H1 (cell line): ENCODE results near the gene SH3RF3. TPM values are rescaled to one million over a fixed set of nuclear protein-coding genes. Genes with fewer than 3 reads are reported as not detected.

Experiments
- BRCA1 ChIP-seq: IDR thresholded peaks from 2 replicates; pipeline ENCODE4 v1.6.1; 2012; ENCODE audit warnings: low read depth, low read length, improper control_type of control experiment
- CBX5 ChIP-seq: fragments of 300-800, 300-1000 bp; sonication (generic); IDR thresholded peaks from 2 replicates; pipeline ENCODE4 v1.7.1; 2016; ENCODE audit warnings: antibody characterized with exemption, low read length, low read depth
- CHD2 ChIP-seq: IDR thresholded peaks from 2 replicates; pipeline ENCODE4 v1.6.1; 2012; ENCODE audit warnings: low read length, improper control_type of control experiment
- GTF2F1 ChIP-seq: IDR thresholded peaks from 2 replicates; pipeline ENCODE4 v1.6.1; 2012; ENCODE audit warnings: low read depth, low read length, improper control_type of control experiment, borderline replicate concordance
- HDAC2 ChIP-seq, 2 experiments: fragments of 300-600 bp in 1 of 2; sonication (generic) in 1 of 2; IDR thresholded peaks; 2 replicates each; pipeline ENCODE4 v1.6.1; 2011 to 2012; ENCODE audit warnings: low read depth in 2 of 2, low read length in 2 of 2, mild to moderate bottlenecking in 2 of 2, moderate library complexity in 2 of 2, borderline replicate concordance in 1 of 2, inconsistent platforms in 1 of 2
- NANOG ChIP-seq: IDR thresholded peaks from 2 replicates; pipeline ENCODE4 v1.6.1; 2011; ENCODE audit warnings: low read length, low read depth, mild to moderate bottlenecking, inconsistent platforms; ENCODE audit not compliant: insufficient read depth, poor library complexity, severe bottlenecking
- NRF1 ChIP-seq: IDR thresholded peaks from 2 replicates; pipeline ENCODE4 v1.6.1; 2011; ENCODE audit warnings: mild to moderate bottlenecking, low read depth, low read length, improper control_type of control experiment
- POU5F1 ChIP-seq: IDR thresholded peaks from 2 replicates; pipeline ENCODE4 v1.6.1; 2011; ENCODE audit warnings: low read depth, mild to moderate bottlenecking, low read length, moderate library complexity
- TAF1 ChIP-seq: IDR thresholded peaks from 2 replicates; pipeline ENCODE4 v1.6.1; 2011; ENCODE audit warnings: mild to moderate bottlenecking, low read depth, low read length
- polyA plus RNA-seq, 7 experiments: library from polyadenylated mRNA; depleted of rRNA in 3 of 7; stranded (reverse) in 5 of 7; unstranded in 2 of 7; fragments of >200 nt in 5 of 7; fragments of 200-250 nt in 2 of 7; gene quantifications; 1 replicate in 5 of 7; 2 replicates in 1 of 7; 4 replicates in 1 of 7; pipeline versions ENCODE4 v1.2.1 to v1.2.3, GENCODE V29; 2011 to 2013; ENCODE audit warnings: missing spikeins in 2 of 7, mixed read lengths in 2 of 7
- total RNA-seq: library from RNA; stranded (reverse); fragmentation: NEBNext Ultra II Directional; extraction: Animal tissue kit (Norgen Biotek cat#: 25700); gene quantifications from 2 replicates; pipeline ENCODE4 v1.2.1, GENCODE V29; 2021
- TF ChIP-seq, protein P1 (sequence below): fragments of 300-600 bp; sonication (generic); IDR thresholded peaks from 2 replicates; pipeline ENCODE4 v1.7.1; 2012; ENCODE audit warnings: low read length, moderate library complexity, mild to moderate bottlenecking, inconsistent platforms; ENCODE audit not compliant: insufficient replicate concordance

The SH3RF3 gene
- total and polyA plus RNA-seq, 2 of the 8 experiments (the other 6 are each of a cell fraction or from before 2014, with no cell fraction given): 0.11 to 0.65 TPM

DNA sequence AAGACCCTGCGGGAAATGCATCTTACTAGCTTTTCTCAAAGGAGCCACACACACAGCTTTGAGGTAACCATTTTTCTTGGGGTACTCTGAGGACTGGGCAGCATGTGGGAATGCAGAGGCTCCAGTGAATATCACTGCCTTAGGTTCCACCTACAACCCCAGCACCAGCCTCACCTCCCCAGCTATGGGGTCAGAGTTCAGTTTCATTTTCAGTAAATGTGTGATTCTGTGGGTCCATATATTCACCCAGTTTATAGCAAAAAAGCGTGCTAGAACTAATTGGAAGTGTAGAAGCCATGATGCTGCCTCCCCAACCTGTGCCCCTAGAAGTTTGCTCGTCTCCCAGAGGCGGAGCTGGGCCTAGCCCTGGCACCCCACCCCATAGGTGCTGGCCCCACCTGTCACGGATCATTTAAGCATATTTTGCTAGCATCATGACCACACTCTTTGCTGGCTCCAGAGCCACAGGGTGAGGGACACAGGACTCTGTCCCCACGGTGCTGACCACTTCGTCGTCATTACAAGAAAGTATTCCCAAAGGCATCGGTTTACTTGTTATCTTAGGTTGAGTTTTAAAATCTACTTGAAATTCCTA, 57.7 kb downstream of the SH3RF3 start (continued):
- TF ChIP-seq, protein P1, sequence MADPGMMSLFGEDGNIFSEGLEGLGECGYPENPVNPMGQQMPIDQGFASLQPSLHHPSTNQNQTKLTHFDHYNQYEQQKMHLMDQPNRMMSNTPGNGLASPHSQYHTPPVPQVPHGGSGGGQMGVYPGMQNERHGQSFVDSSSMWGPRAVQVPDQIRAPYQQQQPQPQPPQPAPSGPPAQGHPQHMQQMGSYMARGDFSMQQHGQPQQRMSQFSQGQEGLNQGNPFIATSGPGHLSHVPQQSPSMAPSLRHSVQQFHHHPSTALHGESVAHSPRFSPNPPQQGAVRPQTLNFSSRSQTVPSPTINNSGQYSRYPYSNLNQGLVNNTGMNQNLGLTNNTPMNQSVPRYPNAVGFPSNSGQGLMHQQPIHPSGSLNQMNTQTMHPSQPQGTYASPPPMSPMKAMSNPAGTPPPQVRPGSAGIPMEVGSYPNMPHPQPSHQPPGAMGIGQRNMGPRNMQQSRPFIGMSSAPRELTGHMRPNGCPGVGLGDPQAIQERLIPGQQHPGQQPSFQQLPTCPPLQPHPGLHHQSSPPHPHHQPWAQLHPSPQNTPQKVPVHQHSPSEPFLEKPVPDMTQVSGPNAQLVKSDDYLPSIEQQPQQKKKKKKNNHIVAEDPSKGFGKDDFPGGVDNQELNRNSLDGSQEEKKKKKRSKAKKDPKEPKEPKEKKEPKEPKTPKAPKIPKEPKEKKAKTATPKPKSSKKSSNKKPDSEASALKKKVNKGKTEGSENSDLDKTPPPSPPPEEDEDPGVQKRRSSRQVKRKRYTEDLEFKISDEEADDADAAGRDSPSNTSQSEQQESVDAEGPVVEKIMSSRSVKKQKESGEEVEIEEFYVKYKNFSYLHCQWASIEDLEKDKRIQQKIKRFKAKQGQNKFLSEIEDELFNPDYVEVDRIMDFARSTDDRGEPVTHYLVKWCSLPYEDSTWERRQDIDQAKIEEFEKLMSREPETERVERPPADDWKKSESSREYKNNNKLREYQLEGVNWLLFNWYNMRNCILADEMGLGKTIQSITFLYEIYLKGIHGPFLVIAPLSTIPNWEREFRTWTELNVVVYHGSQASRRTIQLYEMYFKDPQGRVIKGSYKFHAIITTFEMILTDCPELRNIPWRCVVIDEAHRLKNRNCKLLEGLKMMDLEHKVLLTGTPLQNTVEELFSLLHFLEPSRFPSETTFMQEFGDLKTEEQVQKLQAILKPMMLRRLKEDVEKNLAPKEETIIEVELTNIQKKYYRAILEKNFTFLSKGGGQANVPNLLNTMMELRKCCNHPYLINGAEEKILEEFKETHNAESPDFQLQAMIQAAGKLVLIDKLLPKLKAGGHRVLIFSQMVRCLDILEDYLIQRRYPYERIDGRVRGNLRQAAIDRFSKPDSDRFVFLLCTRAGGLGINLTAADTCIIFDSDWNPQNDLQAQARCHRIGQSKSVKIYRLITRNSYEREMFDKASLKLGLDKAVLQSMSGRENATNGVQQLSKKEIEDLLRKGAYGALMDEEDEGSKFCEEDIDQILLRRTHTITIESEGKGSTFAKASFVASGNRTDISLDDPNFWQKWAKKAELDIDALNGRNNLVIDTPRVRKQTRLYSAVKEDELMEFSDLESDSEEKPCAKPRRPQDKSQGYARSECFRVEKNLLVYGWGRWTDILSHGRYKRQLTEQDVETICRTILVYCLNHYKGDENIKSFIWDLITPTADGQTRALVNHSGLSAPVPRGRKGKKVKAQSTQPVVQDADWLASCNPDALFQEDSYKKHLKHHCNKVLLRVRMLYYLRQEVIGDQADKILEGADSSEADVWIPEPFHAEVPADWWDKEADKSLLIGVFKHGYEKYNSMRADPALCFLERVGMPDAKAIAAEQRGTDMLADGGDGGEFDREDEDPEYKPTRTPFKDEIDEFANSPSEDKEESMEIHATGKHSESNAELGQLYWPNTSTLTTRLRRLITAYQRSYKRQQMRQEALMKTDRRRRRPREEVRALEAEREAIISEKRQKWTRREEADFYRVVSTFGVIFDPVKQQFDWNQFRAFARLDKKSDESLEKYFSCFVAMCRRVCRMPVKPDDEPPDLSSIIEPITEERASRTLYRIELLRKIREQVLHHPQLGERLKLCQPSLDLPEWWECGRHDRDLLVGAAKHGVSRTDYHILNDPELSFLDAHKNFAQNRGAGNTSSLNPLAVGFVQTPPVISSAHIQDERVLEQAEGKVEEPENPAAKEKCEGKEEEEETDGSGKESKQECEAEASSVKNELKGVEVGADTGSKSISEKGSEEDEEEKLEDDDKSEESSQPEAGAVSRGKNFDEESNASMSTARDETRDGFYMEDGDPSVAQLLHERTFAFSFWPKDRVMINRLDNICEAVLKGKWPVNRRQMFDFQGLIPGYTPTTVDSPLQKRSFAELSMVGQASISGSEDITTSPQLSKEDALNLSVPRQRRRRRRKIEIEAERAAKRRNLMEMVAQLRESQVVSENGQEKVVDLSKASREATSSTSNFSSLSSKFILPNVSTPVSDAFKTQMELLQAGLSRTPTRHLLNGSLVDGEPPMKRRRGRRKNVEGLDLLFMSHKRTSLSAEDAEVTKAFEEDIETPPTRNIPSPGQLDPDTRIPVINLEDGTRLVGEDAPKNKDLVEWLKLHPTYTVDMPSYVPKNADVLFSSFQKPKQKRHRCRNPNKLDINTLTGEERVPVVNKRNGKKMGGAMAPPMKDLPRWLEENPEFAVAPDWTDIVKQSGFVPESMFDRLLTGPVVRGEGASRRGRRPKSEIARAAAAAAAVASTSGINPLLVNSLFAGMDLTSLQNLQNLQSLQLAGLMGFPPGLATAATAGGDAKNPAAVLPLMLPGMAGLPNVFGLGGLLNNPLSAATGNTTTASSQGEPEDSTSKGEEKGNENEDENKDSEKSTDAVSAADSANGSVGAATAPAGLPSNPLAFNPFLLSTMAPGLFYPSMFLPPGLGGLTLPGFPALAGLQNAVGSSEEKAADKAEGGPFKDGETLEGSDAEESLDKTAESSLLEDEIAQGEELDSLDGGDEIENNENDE: no peak
- TF ChIP-seq CBX5 (no peak), POU5F1 (no peak), NRF1 (no peak), HDAC2 (IDR thresholded peaks at IDR 0.05; ENCODE audit: borderline replicate concordance in 1 of 2, low read depth in 2 of 2, low read length in 2 of 2) (no peak), BRCA1 (no peak), CHD2 (no peak), GTF2F1 (no peak), TAF1 (no peak), NANOG (no peak)
